HepG2 (cell line): ENCODE data around the gene MCM3AP. TPM values are rescaled to one million over a fixed set of nuclear protein-coding genes. Genes with fewer than 3 reads are reported as not detected.
A peak's percentile ranks its signal among the peaks of the same experiment; 100 is the strongest.

Experiments used
- ARID2 ChIP-seq: sonication (generic); formaldehyde crosslinking; IDR thresholded peaks from 2 replicates; pipeline ENCODE4 v1.8.1; 2022; ENCODE audit warnings: mild to moderate bottlenecking, missing genetic modification reagents, borderline replicate concordance
- ATF1 ChIP-seq: IDR thresholded peaks from 2 replicates; pipeline ENCODE4 v1.6.1; 2016; ENCODE audit warnings: mild to moderate bottlenecking, control low read depth
- MEF2D ChIP-seq: sonication (generic); formaldehyde crosslinking; IDR thresholded peaks from 2 replicates; pipeline ENCODE4 v1.5.1; 2020; ENCODE audit warnings: mild to moderate bottlenecking, missing genetic modification reagents
- MEIS1 ChIP-seq: sonication (generic); formaldehyde crosslinking; IDR thresholded peaks from 2 replicates; pipeline ENCODE4 v1.9.0; 2021; ENCODE audit warnings: mild to moderate bottlenecking, missing genetic modification reagents, moderate library complexity, borderline replicate concordance
- RBFOX2 ChIP-seq: fragments of 200-400 bp; formaldehyde crosslinking; IDR thresholded peaks from 2 replicates; pipeline ENCODE4 v1.6.1; 2017; ENCODE audit warnings: low read depth, mild to moderate bottlenecking, low read length
- REXO4 ChIP-seq: sonication (generic); formaldehyde crosslinking; IDR thresholded peaks from 2 replicates; pipeline ENCODE4 v1.8.0; 2022; ENCODE audit warnings: missing genetic modification reagents, mild to moderate bottlenecking, borderline replicate concordance
- THAP8 ChIP-seq: sonication (generic); formaldehyde crosslinking; IDR thresholded peaks from 2 replicates; pipeline ENCODE4 v1.5.1; 2020; ENCODE audit warnings: missing genetic modification reagents, mild to moderate bottlenecking, borderline replicate concordance
- ZBTB39 ChIP-seq: sonication (generic); formaldehyde crosslinking; IDR thresholded peaks from 2 replicates; pipeline ENCODE4 v1.5.0; 2020; ENCODE audit warnings: missing genetic modification reagents
- ZNF263 ChIP-seq: sonication (generic); formaldehyde crosslinking; IDR thresholded peaks from 2 replicates; pipeline ENCODE4 v1.4.0; 2020; ENCODE audit warnings: missing genetic modification reagents
- ZNF562 ChIP-seq: sonication (generic); formaldehyde crosslinking; IDR thresholded peaks from 2 replicates; pipeline ENCODE4 v1.8.0; 2022; ENCODE audit warnings: missing genetic modification reagents, borderline replicate concordance
- ZNF567 ChIP-seq: sonication (generic); formaldehyde crosslinking; IDR thresholded peaks from 2 replicates; pipeline ENCODE4 v1.8.1; 2023; ENCODE audit warnings: mild to moderate bottlenecking, missing genetic modification reagents, borderline replicate concordance
- ZNF660 ChIP-seq: sonication (generic); formaldehyde crosslinking; IDR thresholded peaks from 2 replicates; pipeline ENCODE4 v1.5.1; 2020; ENCODE audit warnings: mild to moderate bottlenecking, low read depth, missing genetic modification reagents, borderline replicate concordance
- ZNF777 ChIP-seq: sonication (generic); formaldehyde crosslinking; IDR thresholded peaks from 2 replicates; pipeline ENCODE4 v1.4.0; 2020; ENCODE audit warnings: missing genetic modification reagents
- ZNF788 ChIP-seq: sonication (generic); formaldehyde crosslinking; IDR thresholded peaks from 2 replicates; pipeline ENCODE4 v1.5.0; 2020; ENCODE audit warnings: mild to moderate bottlenecking, missing genetic modification reagents, borderline replicate concordance
- polyA plus RNA-seq, 8 experiments: library from polyadenylated mRNA; depleted of rRNA in 3 of 8; stranded (reverse) in 7 of 8; unstranded in 1 of 8; fragments of >200 nt; fragmentation: Illumina TruSeq in 4 of 8; extraction: Trizol in 4 of 8; gene quantifications; 2 replicates each; pipeline versions ENCODE4 v1.2.1 to v1.2.3, GENCODE V29; 2011 to 2016; ENCODE audit warnings: low read depth in 4 of 8, missing spikeins in 1 of 8, mixed read lengths in 1 of 8; ENCODE audit not compliant: insufficient read depth in 1 of 8
- total RNA-seq, 5 experiments: library from RNA; depleted of rRNA; stranded (reverse); fragments of >200 nt; fragmentation: Illumina TruSeq; extraction: Trizol; gene quantifications; 2 replicates each; pipeline ENCODE4 v1.2.3, GENCODE V29; 2016; ENCODE audit warnings: low read depth in 1 of 5
- TF ChIP-seq, protein P1 (sequence below): sonication (generic); formaldehyde crosslinking; IDR thresholded peaks from 2 replicates; pipeline ENCODE4 v1.4.0; 2020; ENCODE audit warnings: low read depth, mild to moderate bottlenecking, missing genetic modification reagents
- TF ChIP-seq, protein P2 (sequence below): sonication (generic); formaldehyde crosslinking; IDR thresholded peaks from 2 replicates; pipeline ENCODE4 v1.5.0; 2020; ENCODE audit warnings: missing genetic modification reagents, mild to moderate bottlenecking, borderline replicate concordance
- TF ChIP-seq, protein P3 (sequence below): sonication (generic); formaldehyde crosslinking; IDR thresholded peaks from 2 replicates; pipeline ENCODE4 v1.8.1; 2022; ENCODE audit warnings: low read depth, mild to moderate bottlenecking, missing genetic modification reagents
- TF ChIP-seq, protein P4 (sequence below): sonication (generic); formaldehyde crosslinking; IDR thresholded peaks from 2 replicates; pipeline ENCODE4 v1.8.1; 2023; ENCODE audit warnings: mild to moderate bottlenecking, missing genetic modification reagents

The MCM3AP gene
- total and polyA plus RNA-seq, 2 of the 13 experiments (the other 11 are each of a cell fraction or from before 2014, with no cell fraction given), result 27.0 to 54.7 TPM

DNA sequence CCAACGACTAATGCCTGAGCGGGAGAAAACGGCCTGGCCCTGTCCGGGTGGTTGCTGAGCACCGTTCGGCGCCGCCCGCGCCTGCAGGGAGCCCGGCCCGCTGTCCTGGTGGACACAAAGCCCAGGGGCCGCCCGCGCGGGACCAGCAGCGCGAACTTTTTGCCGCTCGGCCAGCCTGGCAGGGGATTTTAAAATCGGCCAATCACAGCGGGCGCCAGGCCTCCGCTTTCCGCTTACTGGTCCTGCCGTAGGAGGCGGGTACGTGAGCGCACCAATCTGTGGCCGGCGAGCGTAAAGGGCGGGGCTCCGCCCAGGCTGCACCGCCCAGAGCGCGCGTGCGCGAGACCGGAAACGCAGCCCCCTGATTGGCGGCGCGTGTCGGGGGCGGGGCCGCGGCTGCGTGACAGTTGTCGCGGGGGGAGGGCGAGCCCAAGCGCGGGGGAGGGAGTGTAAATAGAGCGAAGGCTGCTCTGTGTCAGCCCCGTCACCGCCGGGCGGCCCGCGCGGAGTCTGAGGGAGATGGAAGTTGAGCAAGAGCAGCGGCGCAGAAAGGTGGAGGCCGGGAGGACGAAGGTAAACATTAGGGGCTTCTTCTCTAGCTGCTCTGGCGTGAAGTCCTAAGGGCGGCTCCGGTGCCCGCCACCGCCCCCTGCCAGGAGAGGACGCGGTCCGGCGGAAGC, 38.4 kb upstream of the MCM3AP start, which contains the start of the genes C21orf58 and PCNT (continued):
- TF ChIP-seq, protein P1, sequence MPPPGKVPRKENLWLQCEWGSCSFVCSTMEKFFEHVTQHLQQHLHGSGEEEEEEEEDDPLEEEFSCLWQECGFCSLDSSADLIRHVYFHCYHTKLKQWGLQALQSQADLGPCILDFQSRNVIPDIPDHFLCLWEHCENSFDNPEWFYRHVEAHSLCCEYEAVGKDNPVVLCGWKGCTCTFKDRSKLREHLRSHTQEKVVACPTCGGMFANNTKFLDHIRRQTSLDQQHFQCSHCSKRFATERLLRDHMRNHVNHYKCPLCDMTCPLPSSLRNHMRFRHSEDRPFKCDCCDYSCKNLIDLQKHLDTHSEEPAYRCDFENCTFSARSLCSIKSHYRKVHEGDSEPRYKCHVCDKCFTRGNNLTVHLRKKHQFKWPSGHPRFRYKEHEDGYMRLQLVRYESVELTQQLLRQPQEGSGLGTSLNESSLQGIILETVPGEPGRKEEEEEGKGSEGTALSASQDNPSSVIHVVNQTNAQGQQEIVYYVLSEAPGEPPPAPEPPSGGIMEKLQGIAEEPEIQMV (CRISPR knock-in tag), result no peak
- TF ChIP-seq, protein P2, sequence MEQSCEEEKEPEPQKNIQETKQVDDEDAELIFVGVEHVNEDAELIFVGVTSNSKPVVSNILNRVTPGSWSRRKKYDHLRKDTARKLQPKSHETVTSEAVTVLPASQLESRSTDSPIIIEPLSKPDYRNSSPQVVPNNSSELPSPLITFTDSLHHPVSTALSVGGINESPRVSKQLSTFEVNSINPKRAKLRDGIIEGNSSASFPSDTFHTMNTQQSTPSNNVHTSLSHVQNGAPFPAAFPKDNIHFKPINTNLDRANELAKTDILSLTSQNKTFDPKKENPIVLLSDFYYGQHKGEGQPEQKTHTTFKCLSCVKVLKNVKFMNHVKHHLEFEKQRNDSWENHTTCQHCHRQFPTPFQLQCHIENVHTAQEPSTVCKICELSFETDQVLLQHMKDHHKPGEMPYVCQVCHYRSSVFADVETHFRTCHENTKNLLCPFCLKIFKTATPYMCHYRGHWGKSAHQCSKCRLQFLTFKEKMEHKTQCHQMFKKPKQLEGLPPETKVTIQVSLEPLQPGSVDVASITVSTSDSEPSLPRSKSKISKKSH (CRISPR knock-in tag), result 0 out of 2 replicates have a peak, but pooled peaks have one; percentile 77
- no peak; the same call in 1 of the 2 replicates for TF ChIP-seq ZNF788 (CRISPR knock-in tag)
- TF ChIP-seq REXO4 (CRISPR knock-in tag), result no peak; the same call in 1 of the 2 replicates
- no peak for TF ChIP-seq ZNF263 (CRISPR knock-in tag)
- peak; percentile 61; the same call in 1 of the 2 replicates for TF ChIP-seq ARID2 (CRISPR knock-in tag)
- TF ChIP-seq, protein P3, sequence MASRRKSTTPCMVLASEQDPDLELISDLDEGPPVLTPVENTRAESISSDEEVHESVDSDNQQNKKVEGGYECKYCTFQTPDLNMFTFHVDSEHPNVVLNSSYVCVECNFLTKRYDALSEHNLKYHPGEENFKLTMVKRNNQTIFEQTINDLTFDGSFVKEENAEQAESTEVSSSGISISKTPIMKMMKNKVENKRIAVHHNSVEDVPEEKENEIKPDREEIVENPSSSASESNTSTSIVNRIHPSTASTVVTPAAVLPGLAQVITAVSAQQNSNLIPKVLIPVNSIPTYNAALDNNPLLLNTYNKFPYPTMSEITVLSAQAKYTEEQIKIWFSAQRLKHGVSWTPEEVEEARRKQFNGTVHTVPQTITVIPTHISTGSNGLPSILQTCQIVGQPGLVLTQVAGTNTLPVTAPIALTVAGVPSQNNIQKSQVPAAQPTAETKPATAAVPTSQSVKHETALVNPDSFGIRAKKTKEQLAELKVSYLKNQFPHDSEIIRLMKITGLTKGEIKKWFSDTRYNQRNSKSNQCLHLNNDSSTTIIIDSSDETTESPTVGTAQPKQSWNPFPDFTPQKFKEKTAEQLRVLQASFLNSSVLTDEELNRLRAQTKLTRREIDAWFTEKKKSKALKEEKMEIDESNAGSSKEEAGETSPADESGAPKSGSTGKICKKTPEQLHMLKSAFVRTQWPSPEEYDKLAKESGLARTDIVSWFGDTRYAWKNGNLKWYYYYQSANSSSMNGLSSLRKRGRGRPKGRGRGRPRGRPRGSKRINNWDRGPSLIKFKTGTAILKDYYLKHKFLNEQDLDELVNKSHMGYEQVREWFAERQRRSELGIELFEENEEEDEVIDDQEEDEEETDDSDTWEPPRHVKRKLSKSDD (CRISPR knock-in tag), result no peak
- TF ChIP-seq ZNF660, result no peak
- no peak for TF ChIP-seq ZBTB39 (CRISPR knock-in tag)
- TF ChIP-seq ZNF567 (CRISPR knock-in tag), result 0 out of 2 replicates have a peak, but pooled peaks have one; percentile 34
- TF ChIP-seq ZNF562 (CRISPR knock-in tag), result no peak
- TF ChIP-seq MEF2D (CRISPR knock-in tag), result no peak
- TF ChIP-seq THAP8, result no peak
- TF ChIP-seq, protein P4, sequence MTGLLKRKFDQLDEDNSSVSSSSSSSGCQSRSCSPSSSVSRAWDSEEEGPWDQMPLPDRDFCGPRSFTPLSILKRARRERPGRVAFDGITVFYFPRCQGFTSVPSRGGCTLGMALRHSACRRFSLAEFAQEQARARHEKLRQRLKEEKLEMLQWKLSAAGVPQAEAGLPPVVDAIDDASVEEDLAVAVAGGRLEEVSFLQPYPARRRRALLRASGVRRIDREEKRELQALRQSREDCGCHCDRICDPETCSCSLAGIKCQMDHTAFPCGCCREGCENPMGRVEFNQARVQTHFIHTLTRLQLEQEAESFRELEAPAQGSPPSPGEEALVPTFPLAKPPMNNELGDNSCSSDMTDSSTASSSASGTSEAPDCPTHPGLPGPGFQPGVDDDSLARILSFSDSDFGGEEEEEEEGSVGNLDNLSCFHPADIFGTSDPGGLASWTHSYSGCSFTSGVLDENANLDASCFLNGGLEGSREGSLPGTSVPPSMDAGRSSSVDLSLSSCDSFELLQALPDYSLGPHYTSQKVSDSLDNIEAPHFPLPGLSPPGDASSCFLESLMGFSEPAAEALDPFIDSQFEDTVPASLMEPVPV (CRISPR knock-in tag), result peak; percentile 99
- no peak for TF ChIP-seq ZNF777 (CRISPR knock-in tag)
- no peak for TF ChIP-seq ATF1 (CRISPR knock-in tag)
- TF ChIP-seq RBFOX2, result peak; percentile 89
- no peak for TF ChIP-seq MEIS1 (CRISPR knock-in tag)
